Smooth muscle cell (in vitro differentiated cells): ENCODE results near the gene GAK. TPM values are rescaled to one million over a fixed set of nuclear protein-coding genes. Genes with fewer than 3 reads are reported as not detected.

Source experiments
- DNase-seq: peaks from one replicate; lab custom pipeline; 2025; ENCODE audit not compliant: unreplicated experiment; lab: John Stamatoyannopoulos, UW
- H2AFZ ChIP-seq: fragments of 200-600 bp; sonication (generic); 2 replicates; pipeline ENCODE4 v1.6.0; 2016; ENCODE audit warnings: antibody characterized with exemption, low read depth, mild to moderate bottlenecking
- H3F3A ChIP-seq: fragments of 200-600 bp; sonication (generic); 2 replicates; pipeline ENCODE4 v1.6.0; 2017; ENCODE audit warnings: antibody characterized with exemption, low read depth
- H3K27ac ChIP-seq: fragments of 200-600 bp; sonication (generic); 2 replicates; pipeline ENCODE4 v1.5.1; 2016; ENCODE audit warnings: low read depth, mild to moderate bottlenecking
- H3K27me3 ChIP-seq: fragments of 200-600 bp; sonication (generic); 2 replicates; pipeline ENCODE4 v1.6.1; 2016; ENCODE audit warnings: low read depth, mild to moderate bottlenecking
- H3K36me3 ChIP-seq: fragments of 200-600 bp; sonication (generic); 2 replicates; pipeline ENCODE4 v1.5.1; 2016; ENCODE audit warnings: low read depth
- H3K4me1 ChIP-seq: fragments of 200-600 bp; sonication (generic); 2 replicates; pipeline ENCODE4 v1.5.1; 2016; ENCODE audit warnings: low read depth
- H3K4me2 ChIP-seq: fragments of 200-600 bp; sonication (generic); 2 replicates; pipeline ENCODE4 v1.6.0; 2016; ENCODE audit warnings: mild to moderate bottlenecking
- H3K4me3 ChIP-seq: fragments of 200-600 bp; sonication (generic); 2 replicates; pipeline ENCODE4 v1.5.1; 2016; ENCODE audit warnings: mild to moderate bottlenecking
- H3K79me2 ChIP-seq: fragments of 200-600 bp; sonication (generic); 2 replicates; pipeline ENCODE4 v1.6.0; 2016; ENCODE audit warnings: low read depth, mild to moderate bottlenecking
- H3K9ac ChIP-seq: fragments of 200-600 bp; sonication (generic); 2 replicates; pipeline ENCODE4 v1.6.0; 2016; ENCODE audit warnings: low read depth
- H3K9me3 ChIP-seq: fragments of 200-600 bp; sonication (generic); replicated peaks from 2 replicates; pipeline ENCODE4 v1.5.1; 2016; ENCODE audit warnings: low read depth
- H4K20me1 ChIP-seq: fragments of 200-600 bp; sonication (generic); 2 replicates; pipeline ENCODE4 v1.6.0; 2016; ENCODE audit warnings: low read depth
- WGBS: methylation state at CpG from one replicate; pipeline ENCODE4 v1.1.7; 2016; ENCODE audit warnings: low lambda C conversion rate; 5-methylcytosine and 5-hydroxymethylcytosine counted together
- polyA plus RNA-seq: library from polyadenylated mRNA; unstranded; fragments of >200 nt; fragmentation: Nextera tagmentation; extraction: Ambion mirVana; gene quantifications from 2 replicates; pipeline ENCODE4 v1.2.1, GENCODE V29; 2016
- total RNA-seq: library from RNA; depleted of rRNA; stranded (reverse); fragments of >200 nt; gene quantifications from 2 replicates; pipeline ENCODE4 v1.2.3, GENCODE V29; 2014
- TF ChIP-seq, protein P1 (sequence below): fragments of 200-600 bp; sonication (generic); IDR thresholded peaks from 2 replicates; pipeline ENCODE4 v1.5.1; 2017; ENCODE audit warnings: borderline replicate concordance, mild to moderate bottlenecking, antibody characterized with exemption; ENCODE audit not compliant: insufficient read depth, poor library complexity, severe bottlenecking

GAK gene
- total and polyA plus RNA-seq, 2 experiments from 2014 or later = 56.2 to 85.4 TPM

DNA sequence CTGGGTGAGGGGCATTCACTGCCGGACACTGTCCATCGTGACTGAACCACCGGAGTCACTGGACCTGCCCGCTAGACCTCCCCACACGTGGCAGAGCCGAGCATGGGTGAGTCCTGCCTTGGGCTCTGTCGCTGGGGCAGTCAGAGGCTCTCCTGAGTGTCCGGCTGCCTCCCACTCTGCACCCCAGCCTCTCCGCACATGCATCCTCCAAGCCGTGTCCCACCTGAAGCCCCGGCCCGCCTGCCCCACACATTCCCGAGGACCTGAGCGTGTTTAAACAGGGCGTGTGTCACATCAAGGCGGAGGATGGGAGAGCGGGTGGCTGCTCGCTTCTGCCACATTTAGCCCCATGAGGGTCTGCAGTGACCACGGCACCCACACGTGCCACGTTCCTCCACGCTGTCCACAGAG lies 110.9 kb downstream of the GAK start:
- H3K27me3 ChIP-seq = peaks cover 66% of the 10 kb centered on the region

DNA sequence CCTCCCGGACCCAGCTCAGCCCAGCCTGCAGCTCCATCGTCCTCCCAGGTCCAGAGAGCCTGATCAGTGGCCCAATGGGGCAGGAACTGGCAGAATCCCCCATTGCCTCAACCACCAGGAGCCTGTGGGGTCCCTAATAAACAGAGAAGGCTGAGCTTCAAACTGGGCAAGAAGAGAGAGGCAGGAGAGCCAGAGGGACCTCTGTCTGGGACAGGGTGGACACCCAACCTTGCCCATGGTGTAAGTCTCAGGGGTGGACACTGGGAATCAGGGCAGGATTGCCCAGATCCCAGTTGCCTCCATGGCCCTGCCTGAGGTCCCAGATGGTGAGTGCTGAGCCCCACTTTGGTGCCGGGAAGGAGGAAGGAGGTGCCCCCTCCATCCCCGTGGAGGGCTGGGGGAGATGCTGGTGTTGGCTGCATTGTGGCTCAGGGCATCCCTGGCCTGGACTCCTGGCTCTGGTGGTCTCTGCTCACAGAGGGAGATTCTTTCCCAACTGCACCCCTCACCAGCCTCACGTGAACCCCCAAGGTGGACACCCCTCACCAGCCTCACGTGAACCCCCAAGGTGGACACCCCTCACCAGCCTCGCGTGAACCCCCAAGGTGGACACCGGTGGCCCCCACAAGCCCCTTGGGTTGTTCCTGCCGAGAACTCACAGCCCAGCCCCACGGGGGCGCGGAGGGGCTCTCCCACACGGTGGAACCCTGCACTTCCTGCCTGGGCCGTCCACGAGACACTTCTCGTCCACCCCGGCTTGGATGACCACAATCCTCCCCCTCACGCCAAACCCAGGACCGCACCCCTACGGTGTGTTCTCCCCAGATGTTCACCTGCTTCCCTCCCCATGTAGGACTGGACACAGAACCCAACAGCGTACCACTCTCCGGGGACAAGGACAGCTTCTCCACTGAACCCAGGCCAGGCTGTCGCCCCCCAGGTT lies 111.6 kb downstream of the GAK start:
- H3K9ac ChIP-seq = no peak overlapping the region
- no peak overlapping the region for H3K27ac ChIP-seq
- H3F3A ChIP-seq = no peaks in the 10 kb centered on the region
- TF ChIP-seq, protein P1, sequence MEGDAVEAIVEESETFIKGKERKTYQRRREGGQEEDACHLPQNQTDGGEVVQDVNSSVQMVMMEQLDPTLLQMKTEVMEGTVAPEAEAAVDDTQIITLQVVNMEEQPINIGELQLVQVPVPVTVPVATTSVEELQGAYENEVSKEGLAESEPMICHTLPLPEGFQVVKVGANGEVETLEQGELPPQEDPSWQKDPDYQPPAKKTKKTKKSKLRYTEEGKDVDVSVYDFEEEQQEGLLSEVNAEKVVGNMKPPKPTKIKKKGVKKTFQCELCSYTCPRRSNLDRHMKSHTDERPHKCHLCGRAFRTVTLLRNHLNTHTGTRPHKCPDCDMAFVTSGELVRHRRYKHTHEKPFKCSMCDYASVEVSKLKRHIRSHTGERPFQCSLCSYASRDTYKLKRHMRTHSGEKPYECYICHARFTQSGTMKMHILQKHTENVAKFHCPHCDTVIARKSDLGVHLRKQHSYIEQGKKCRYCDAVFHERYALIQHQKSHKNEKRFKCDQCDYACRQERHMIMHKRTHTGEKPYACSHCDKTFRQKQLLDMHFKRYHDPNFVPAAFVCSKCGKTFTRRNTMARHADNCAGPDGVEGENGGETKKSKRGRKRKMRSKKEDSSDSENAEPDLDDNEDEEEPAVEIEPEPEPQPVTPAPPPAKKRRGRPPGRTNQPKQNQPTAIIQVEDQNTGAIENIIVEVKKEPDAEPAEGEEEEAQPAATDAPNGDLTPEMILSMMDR = no peak
- H4K20me1 ChIP-seq = no peaks in the 10 kb centered on the region
- H3K9me3 ChIP-seq = no peaks in the 10 kb centered on the region
- no peak overlapping the region for H3K4me2 ChIP-seq
- H3K4me3 ChIP-seq = no peak overlapping the region
- no peak overlapping the region for H2AFZ ChIP-seq
- H3K27me3 ChIP-seq = peaks cover 65% of the 10 kb centered on the region
- no peak for DNase-seq
- H3K36me3 ChIP-seq = no peaks in the 10 kb centered on the region
- 91% methylated on average over 23 of the region's 24 CpGs for WGBS
- no peaks in the 10 kb centered on the region for H3K79me2 ChIP-seq
- H3K4me1 ChIP-seq = no peaks in the 10 kb centered on the region

More for the DNA sequence above, 110.9 kb downstream of the GAK start:
- H3F3A ChIP-seq = no peaks in the 10 kb centered on the region
- H3K4me3 ChIP-seq = no peak overlapping the region
- 87% methylated on average over 22 of the region's 22 CpGs for WGBS
- TF ChIP-seq, protein P1 = no peak
- no peaks in the 10 kb centered on the region for H3K36me3 ChIP-seq
- no peak overlapping the region for H3K27ac ChIP-seq
- H3K4me1 ChIP-seq = no peaks in the 10 kb centered on the region
- no peak overlapping the region for H3K9ac ChIP-seq
- H3K4me2 ChIP-seq = no peak overlapping the region
- no peak for DNase-seq
- H2AFZ ChIP-seq = no peak overlapping the region
- no peaks in the 10 kb centered on the region for H3K79me2 ChIP-seq
- no peaks in the 10 kb centered on the region for H4K20me1 ChIP-seq
- no peaks in the 10 kb centered on the region for H3K9me3 ChIP-seq

- no peaks in the 10 kb centered on the region for H3K4me1 ChIP-seq
- H3K36me3 ChIP-seq = no peaks in the 10 kb centered on the region
- no peak overlapping the region for H3K4me2 ChIP-seq
- no peak overlapping the region for H3K4me3 ChIP-seq
- H3F3A ChIP-seq = no peaks in the 10 kb centered on the region
- H3K27me3 ChIP-seq = peaks cover 63% of the 10 kb centered on the region
- H3K9ac ChIP-seq = no peak overlapping the region
- no peaks in the 10 kb centered on the region for H3K9me3 ChIP-seq
- no peak overlapping the region for H2AFZ ChIP-seq
- no peaks in the 10 kb centered on the region for H3K79me2 ChIP-seq
- WGBS = 87% methylated on average over 16 of the region's 20 CpGs
- no peak overlapping the region for H3K27ac ChIP-seq
- H4K20me1 ChIP-seq = no peaks in the 10 kb centered on the region
- no peak for DNase-seq
- TF ChIP-seq, protein P1 = no peak
These were observed 112.5 kb downstream of the GAK start for GRCh38 chr4:819401-820229.
